ENCODE measurements around the gene PPP2R3A.

DNA sequence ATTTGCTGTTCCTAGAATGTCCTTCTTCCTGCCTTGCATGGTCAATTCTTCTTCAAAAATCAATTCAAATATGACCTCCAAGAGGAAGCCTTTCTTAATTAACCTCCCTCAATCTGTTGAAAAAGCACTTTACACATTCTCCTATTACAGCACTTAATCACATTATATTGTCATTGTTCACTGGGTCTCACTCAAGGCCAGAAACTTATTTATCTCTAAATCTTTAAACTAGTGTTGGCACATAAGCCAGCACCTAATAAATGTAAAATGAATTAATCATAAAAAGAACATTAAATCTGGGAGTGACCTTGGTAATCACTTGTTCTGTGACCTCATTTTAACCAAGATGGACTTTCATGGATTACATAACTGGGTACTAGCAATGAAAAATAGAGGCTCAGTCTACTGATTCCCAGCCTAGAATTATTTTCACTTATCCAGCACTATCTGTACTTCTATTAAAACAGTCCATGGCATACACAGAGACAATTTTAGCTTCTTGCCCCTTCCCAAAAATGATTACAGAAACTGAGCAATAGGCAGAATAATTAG lies 208.5 kb downstream of the PPP2R3A start:
- TF ChIP-seq, protein P1, sequence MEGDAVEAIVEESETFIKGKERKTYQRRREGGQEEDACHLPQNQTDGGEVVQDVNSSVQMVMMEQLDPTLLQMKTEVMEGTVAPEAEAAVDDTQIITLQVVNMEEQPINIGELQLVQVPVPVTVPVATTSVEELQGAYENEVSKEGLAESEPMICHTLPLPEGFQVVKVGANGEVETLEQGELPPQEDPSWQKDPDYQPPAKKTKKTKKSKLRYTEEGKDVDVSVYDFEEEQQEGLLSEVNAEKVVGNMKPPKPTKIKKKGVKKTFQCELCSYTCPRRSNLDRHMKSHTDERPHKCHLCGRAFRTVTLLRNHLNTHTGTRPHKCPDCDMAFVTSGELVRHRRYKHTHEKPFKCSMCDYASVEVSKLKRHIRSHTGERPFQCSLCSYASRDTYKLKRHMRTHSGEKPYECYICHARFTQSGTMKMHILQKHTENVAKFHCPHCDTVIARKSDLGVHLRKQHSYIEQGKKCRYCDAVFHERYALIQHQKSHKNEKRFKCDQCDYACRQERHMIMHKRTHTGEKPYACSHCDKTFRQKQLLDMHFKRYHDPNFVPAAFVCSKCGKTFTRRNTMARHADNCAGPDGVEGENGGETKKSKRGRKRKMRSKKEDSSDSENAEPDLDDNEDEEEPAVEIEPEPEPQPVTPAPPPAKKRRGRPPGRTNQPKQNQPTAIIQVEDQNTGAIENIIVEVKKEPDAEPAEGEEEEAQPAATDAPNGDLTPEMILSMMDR (conservative IDR thresholded peaks at IDR 0.05; ENCODE audit: low read length) = no peak
- no peak for TF ChIP-seq EZH2phosphoT487 (IDR thresholded peaks at IDR 0.05; ENCODE audit: borderline replicate concordance)

All from Loucy (cell line).